Measurements from ENCODE around the gene PDZD4.

GRCh38 chrX:153766098-153766817, 64.1 kb downstream of the PDZD4 start:
- TF ChIP-seq CTCF (IDR thresholded peaks at IDR 0.05; ENCODE audit: low read length) (no peak), EZH2 (IDR thresholded peaks at IDR 0.05; ENCODE audit: borderline replicate concordance, low read length) (no peak)
